AG04450 (cell line): ENCODE data around the gene CTBP2. TPM values are rescaled to one million over a fixed set of nuclear protein-coding genes. Genes with fewer than 3 reads are reported as not detected.

ENCODE experiments used
- CTCF ChIA-PET: fragments of 300-600, 350-600 bp; formaldehyde crosslinking; extraction: SDS; loops from one replicate; lab custom pipeline; 2022; ENCODE audit warnings: antibody characterized with exemption, inconsistent platforms; lab: Charles Lee
- POLR2A ChIA-PET: fragments of 350-600 bp; formaldehyde crosslinking; extraction: SDS; loops from one replicate; lab custom pipeline; 2021; ENCODE audit warnings: antibody characterized with exemption, inconsistent platforms; lab: Yijun Ruan, JAX
- DNase-seq: peaks from one replicate; pipeline ENCODE4 v3.0.0-alpha.2; 2011; ENCODE audit warnings: low read depth, low spot score
- H3K27ac ChIP-seq: one replicate; pipeline ENCODE4 v1.5.1; 2012; ENCODE audit warnings: low read depth, low read length, control low read depth
- H3K27me3 ChIP-seq: one replicate; pipeline ENCODE4 v1.6.0; 2012; ENCODE audit warnings: low read length; ENCODE audit not compliant: control insufficient read depth, insufficient read depth
- H3K4me3 ChIP-seq: 2 replicates; pipeline ENCODE4 v1.5.1; 2011; ENCODE audit warnings: mild to moderate bottlenecking, low read depth, low read length, control low read depth
- H3K9me3 ChIP-seq: 2 replicates; pipeline ENCODE4 v1.5.1; 2012; ENCODE audit warnings: low read length; ENCODE audit not compliant: control insufficient read depth, insufficient read depth
- CTCF ChIP-seq: IDR thresholded peaks from 2 replicates; pipeline ENCODE4 v1.5.1; 2011; ENCODE audit warnings: low read depth, low read length, control low read depth, inconsistent platforms
- polyA plus RNA-seq: library from polyadenylated mRNA; depleted of rRNA; stranded (reverse); fragments of >200 nt; gene quantifications from 2 replicates; pipeline ENCODE4 v1.2.3, GENCODE V29; 2011

Gene CTBP2
- polyA plus RNA-seq, 1 experiment = 52.5 TPM

GRCh38 chr10:124966008-124966407 lies 194.4 kb downstream of the CTBP2 start:
- Histone ChIP-seq H3K27me3 (no peaks in the 10 kb centered on the region), H3K4me3 (no peak overlapping the region), H3K9me3 (no peaks in the 10 kb centered on the region), H3K27ac (no peak overlapping the region)
- TF ChIP-seq CTCF = no peak
- CTCF ChIA-PET = no interaction called here
- DNase-seq = peak; percentile 21
- POLR2A ChIA-PET = no interaction called here

GRCh38 chr10:124963866-124964720 lies 196.3 kb downstream of the CTBP2 start:
- POLR2A ChIA-PET = no interaction called here
- no peaks in the 10 kb centered on the region for H3K27me3 ChIP-seq
- CTCF ChIA-PET = no interaction called here
- no peak overlapping the region for H3K27ac ChIP-seq
- no peak overlapping the region for H3K4me3 ChIP-seq
- DNase-seq = no peak
- no peaks in the 10 kb centered on the region for H3K9me3 ChIP-seq
- TF ChIP-seq CTCF = no peak

- no peak overlapping the region for H3K27ac ChIP-seq
- CTCF ChIA-PET = interaction anchor here (1.1 to 1.4 kb wide), 3 partner anchors 9 to 30 kb away, joined by 3 to 7 read pairs (median 3); no protein-coding TSS in a partner anchor
- no peak overlapping the region for H3K4me3 ChIP-seq
- TF ChIP-seq CTCF = no peak
- no peaks in the 10 kb centered on the region for H3K9me3 ChIP-seq
- POLR2A ChIA-PET = interaction anchor here (1.2 kb wide), 1 partner anchor 19 kb away, joined by 3 read pairs; no protein-coding TSS in a partner anchor
- H3K27me3 ChIP-seq = no peaks in the 10 kb centered on the region
- DNase-seq = peak; percentile 15
These were observed 197.9 kb downstream of the CTBP2 start for GRCh38 chr10:124962421-124962820.

GRCh38 chr10:124961248-124961570 lies 199.2 kb downstream of the CTBP2 start:
- H3K4me3 ChIP-seq = no peak overlapping the region
- no peaks in the 10 kb centered on the region for H3K27me3 ChIP-seq
- DNase-seq = no peak
- ChIA-PET CTCF (interaction anchor here (0.6 to 1.4 kb wide), 2 partner anchors 31 to 86 kb away, joined by 5 to 7 read pairs; no protein-coding TSS in a partner anchor), POLR2A (interaction anchor here (0.6 kb wide), 1 partner anchor 10 kb away, joined by 10 read pairs; no protein-coding TSS in a partner anchor)
- H3K9me3 ChIP-seq = no peaks in the 10 kb centered on the region
- H3K27ac ChIP-seq = no peak overlapping the region
- no peak for TF ChIP-seq CTCF

- Histone ChIP-seq H3K4me3 (no peak overlapping the region), H3K27me3 (no peaks in the 10 kb centered on the region), H3K27ac (no peak overlapping the region), H3K9me3 (no peaks in the 10 kb centered on the region)
- no peak for DNase-seq
- ChIA-PET CTCF (interaction anchor here (0.6 kb wide), 1 partner anchor 89 kb away, joined by 3 read pairs; no protein-coding TSS in a partner anchor), POLR2A (no interaction called here)
- TF ChIP-seq CTCF = no peak
These were observed 200.8 kb downstream of the CTBP2 start for GRCh38 chr10:124959564-124959963.
